Activated CD8-positive, alpha-beta T cell treated with anti-CD3 and anti-CD28 coated beads for 36 hours (primary cell): Measurements from ENCODE around the gene MDK. TPM values are rescaled to one million over a fixed set of nuclear protein-coding genes. Genes with fewer than 3 reads are reported as not detected.

Source experiments
- ATAC-seq: fragments of 200-7000 bp; cut with Tn5 transposase; one replicate; pipeline ENCODE4 v1.10.0; 2021; ENCODE audit warnings: mild to moderate bottlenecking, moderate library complexity
- CTCF ChIA-PET: fragments of 350-600 bp; sonication (Branson Sonifier 250); formaldehyde crosslinking; loops from one replicate; lab custom pipeline; 2021; ENCODE audit warnings: antibody characterized with exemption; lab: Charles Lee
- POLR2A ChIA-PET: fragments of 350-600 bp; sonication (Branson Sonifier 250); formaldehyde crosslinking; loops from one replicate; lab custom pipeline; 2021; ENCODE audit warnings: antibody characterized with exemption; lab: Charles Lee
- DNase-seq: peaks from one replicate; pipeline ENCODE4 v3.0.0-alpha.2; 2020
- H3K27ac Mint-ChIP-seq: one replicate; pipeline ENCODE4 v1.8.0; 2021; ENCODE audit warnings: mild to moderate bottlenecking, mixed read lengths
- H3K27me3 Mint-ChIP-seq: one replicate; pipeline ENCODE4 v1.8.0; 2021; ENCODE audit warnings: mixed read lengths
- H3K36me3 Mint-ChIP-seq: one replicate; pipeline ENCODE4 v1.8.0; 2021; ENCODE audit warnings: low read depth, mixed read lengths
- H3K4me1 Mint-ChIP-seq: one replicate; pipeline ENCODE4 v1.8.0; 2021; ENCODE audit warnings: low read depth, mixed read lengths
- H3K4me3 Mint-ChIP-seq: one replicate; pipeline ENCODE4 v1.8.0; 2021; ENCODE audit warnings: mild to moderate bottlenecking, moderate library complexity, mixed read lengths
- H3K9me3 Mint-ChIP-seq: one replicate; pipeline ENCODE4 v1.8.0; 2021; ENCODE audit warnings: mixed read lengths
- CTCF ChIP-seq: fragments of 200-600 bp; IDR thresholded peaks from one replicate; pipeline ENCODE4 v1.8.0; 2022; ENCODE audit warnings: antibody characterized with exemption, mild to moderate bottlenecking
- intact Hi-C: fragments of 100-400 bp; cut with micrococcal nuclease; formaldehyde crosslinking; loops from one replicate; pipeline ENCODE4 v1.10.0; 2022
- total RNA-seq, 2 experiments: library from RNA; stranded (reverse); gene quantifications; one replicate each; pipeline ENCODE4 v1.2.3, GENCODE V29; 2021

The MDK gene
- total RNA-seq, 2 experiments from 2014 or later, result 4.2 to 4.9 TPM

DNA sequence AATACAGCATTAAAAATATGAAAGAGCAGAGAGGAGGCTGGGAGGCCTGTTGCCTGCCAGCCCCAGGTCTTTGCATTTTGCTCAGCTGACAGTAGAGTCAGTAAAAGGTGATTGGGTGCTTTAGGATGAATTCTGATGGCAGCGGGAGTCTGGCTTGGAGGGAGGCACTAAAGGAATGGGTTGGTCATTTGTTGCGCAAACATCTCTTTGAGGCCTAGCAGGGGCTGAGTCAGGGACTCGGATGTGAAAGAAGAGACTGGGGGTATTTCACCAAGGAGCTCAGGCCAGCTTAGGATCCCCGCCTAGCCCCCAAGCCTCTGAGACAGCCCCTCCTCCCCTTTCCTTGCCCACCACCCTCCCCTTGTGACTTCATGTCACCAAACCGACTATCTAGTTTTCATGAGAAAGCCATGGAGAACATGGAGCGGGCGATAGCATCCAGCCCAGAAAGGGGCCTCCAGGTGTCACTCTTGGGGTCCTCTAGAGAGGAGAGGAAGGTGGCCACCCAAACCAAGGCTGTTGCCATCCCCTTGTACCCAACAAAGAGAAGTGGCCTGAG lies 24.5 kb upstream of the MDK start:
- Mint-ChIP-seq H3K4me3 (no peak overlapping the region), H3K27ac (peak overlapping the region; percentile 67), H3K4me1 (peaks cover 67% of the 10 kb centered on the region), H3K27me3 (no peaks in the 10 kb centered on the region), H3K9me3 (no peaks in the 10 kb centered on the region), H3K36me3 (peaks cover 10% of the 10 kb centered on the region)
- DNase-seq, result no peak
- ATAC-seq, result no peak
- ChIA-PET CTCF (interaction anchor here (1.0 to 20.2 kb wide), 5 partner anchors 5 to 119 kb away, joined by 3 to 480 read pairs (median 5); partner anchors contain the start of gene DGKZ), POLR2A (interaction anchor here (0.9 to 3.0 kb wide), 3 partner anchors 9 to 26 kb away, joined by 3 to 12 read pairs (median 9); partner anchors contain the start of gene DGKZ)
- intact Hi-C loops, result no loop called here
- no peak for TF ChIP-seq CTCF

DNA sequence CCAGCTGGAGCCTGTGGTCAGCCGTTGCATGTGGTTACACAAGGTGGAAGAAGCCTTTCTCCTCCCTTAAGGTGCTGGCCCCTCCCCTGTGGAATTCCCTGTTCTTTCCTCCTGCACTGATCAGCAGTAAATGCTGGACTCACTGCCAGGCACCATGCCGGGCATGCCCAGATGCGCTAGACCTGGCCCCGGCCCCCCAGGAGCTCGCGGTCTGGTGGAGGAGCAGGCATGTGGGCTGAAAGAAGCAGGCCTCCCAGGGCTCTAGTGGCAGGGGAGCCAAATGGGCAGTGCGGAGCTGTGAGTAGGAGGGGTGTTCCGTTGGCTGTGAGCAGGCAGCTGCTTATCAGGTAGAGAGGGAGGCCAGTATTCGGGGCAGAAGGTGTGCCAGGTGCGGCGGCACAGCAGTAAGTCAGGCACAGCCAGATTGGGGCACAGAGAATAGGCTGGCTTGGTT lies 24.0 kb upstream of the MDK start:
- ChIA-PET POLR2A (interaction anchor here (1.8 to 3.0 kb wide), 2 partner anchors 9 kb away, joined by 9 to 12 read pairs; partner anchors contain the start of gene DGKZ), CTCF (interaction anchor here (1.0 to 20.2 kb wide), 5 partner anchors 6 to 120 kb away, joined by 3 to 480 read pairs (median 5); partner anchors contain the start of gene DGKZ)
- peak; percentile 28 for DNase-seq
- no peaks in the 10 kb centered on the region for H3K27me3 Mint-ChIP-seq
- intact Hi-C loops, result no loop called here
- no peak overlapping the region for H3K4me3 Mint-ChIP-seq
- no peak for TF ChIP-seq CTCF
- H3K27ac Mint-ChIP-seq, result peak overlapping the region; percentile 67
- ATAC-seq, result no peak
- H3K36me3 Mint-ChIP-seq, result peaks cover 10% of the 10 kb centered on the region
- no peaks in the 10 kb centered on the region for H3K9me3 Mint-ChIP-seq
- peaks cover 69% of the 10 kb centered on the region for H3K4me1 Mint-ChIP-seq

DNA sequence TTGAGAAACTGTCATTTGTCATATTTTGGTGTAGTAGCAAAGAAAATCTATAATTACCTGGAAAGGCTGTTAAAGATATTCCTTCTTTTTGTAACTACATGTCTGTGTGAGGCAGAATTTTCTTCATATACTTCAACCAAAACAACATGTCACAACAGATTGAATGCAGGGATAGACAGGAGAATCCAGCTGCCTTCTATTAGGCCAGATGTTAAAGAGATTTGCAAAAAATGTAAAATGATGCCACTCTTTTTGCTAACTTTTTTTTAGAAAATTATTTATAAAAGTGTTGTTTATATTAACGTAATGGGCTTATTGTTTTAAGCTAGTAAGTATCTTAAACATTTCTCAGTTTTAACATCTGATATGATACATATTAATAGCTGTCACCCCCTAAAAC lies 21.5 kb upstream of the MDK start:
- H3K4me1 Mint-ChIP-seq, result peaks cover 65% of the 10 kb centered on the region
- DNase-seq, result no peak
- intact Hi-C loops, result no loop called here
- H3K36me3 Mint-ChIP-seq, result peaks cover 6% of the 10 kb centered on the region
- no peaks in the 10 kb centered on the region for H3K27me3 Mint-ChIP-seq
- H3K9me3 Mint-ChIP-seq, result no peaks in the 10 kb centered on the region
- no peak overlapping the region for H3K4me3 Mint-ChIP-seq
- no peak for ATAC-seq
- no peak for TF ChIP-seq CTCF
- CTCF ChIA-PET, result interaction anchor here (0.7 to 20.2 kb wide), 7 partner anchors 5 to 116 kb away, joined by 3 to 480 read pairs (median 5); partner anchors contain the start of gene DGKZ
- POLR2A ChIA-PET, result interaction anchor here (10.2 kb wide), 1 partner anchor 9 kb away, joined by 135 read pairs; the partner anchor contains the start of gene DGKZ
- H3K27ac Mint-ChIP-seq, result peak overlapping the region; percentile 95

GRCh38 chr11:46360878-46361277 lies 20.6 kb upstream of the MDK start:
- peak; percentile 31 for ATAC-seq
- CTCF ChIA-PET, result interaction anchor here (1.7 to 20.2 kb wide), 7 partner anchors 4 to 122 kb away, joined by 3 to 480 read pairs (median 7); partner anchors contain the start of gene DGKZ

More at GRCh38 chr11:46360878-46361277, 20.6 kb upstream of the MDK start:
- Mint-ChIP-seq H3K27ac (peak overlapping the region; percentile 95), H3K4me3 (peak overlapping the region; percentile 74), H3K4me1 (peaks cover 65% of the 10 kb centered on the region), H3K9me3 (no peaks in the 10 kb centered on the region), H3K36me3 (peaks cover 6% of the 10 kb centered on the region), H3K27me3 (no peaks in the 10 kb centered on the region)
- TF ChIP-seq CTCF, result no peak
- DNase-seq, result no peak
- intact Hi-C loops, result no loop called here
- POLR2A ChIA-PET, result interaction anchor here (0.9 to 10.2 kb wide), 2 partner anchors 10 to 11 kb away, joined by 4 to 135 read pairs; partner anchors contain the start of gene DGKZ
